DND-41 (cell line): Measurements from ENCODE around the gene DCTPP1.

ENCODE experiments used
- EZH2 ChIP-seq: IDR thresholded peaks from 3 replicates; pipeline ENCODE4 v1.6.1; 2012; ENCODE audit warnings: borderline replicate concordance, low read depth, mild to moderate bottlenecking, moderate library complexity, low read length, inconsistent platforms; ENCODE audit not compliant: severe bottlenecking
- TF ChIP-seq, protein P1 (sequence below): IDR thresholded peaks from 2 replicates; pipeline ENCODE4 v1.5.1; 2012; ENCODE audit warnings: borderline replicate concordance, low read length, moderate library complexity, mild to moderate bottlenecking; ENCODE audit not compliant: poor library complexity, severe bottlenecking; ENCODE audit errors: extremely low read depth

- TF ChIP-seq, protein P1, sequence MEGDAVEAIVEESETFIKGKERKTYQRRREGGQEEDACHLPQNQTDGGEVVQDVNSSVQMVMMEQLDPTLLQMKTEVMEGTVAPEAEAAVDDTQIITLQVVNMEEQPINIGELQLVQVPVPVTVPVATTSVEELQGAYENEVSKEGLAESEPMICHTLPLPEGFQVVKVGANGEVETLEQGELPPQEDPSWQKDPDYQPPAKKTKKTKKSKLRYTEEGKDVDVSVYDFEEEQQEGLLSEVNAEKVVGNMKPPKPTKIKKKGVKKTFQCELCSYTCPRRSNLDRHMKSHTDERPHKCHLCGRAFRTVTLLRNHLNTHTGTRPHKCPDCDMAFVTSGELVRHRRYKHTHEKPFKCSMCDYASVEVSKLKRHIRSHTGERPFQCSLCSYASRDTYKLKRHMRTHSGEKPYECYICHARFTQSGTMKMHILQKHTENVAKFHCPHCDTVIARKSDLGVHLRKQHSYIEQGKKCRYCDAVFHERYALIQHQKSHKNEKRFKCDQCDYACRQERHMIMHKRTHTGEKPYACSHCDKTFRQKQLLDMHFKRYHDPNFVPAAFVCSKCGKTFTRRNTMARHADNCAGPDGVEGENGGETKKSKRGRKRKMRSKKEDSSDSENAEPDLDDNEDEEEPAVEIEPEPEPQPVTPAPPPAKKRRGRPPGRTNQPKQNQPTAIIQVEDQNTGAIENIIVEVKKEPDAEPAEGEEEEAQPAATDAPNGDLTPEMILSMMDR = no peak
- TF ChIP-seq EZH2 = no peak
These were observed 8.8 kb downstream of the DCTPP1 start for GRCh38 chr16:30421010-30421409.
